Astrocyte of the spinal cord (primary cell): ENCODE data around the gene GPX2.

ENCODE experiments used
- DNase-seq: peaks from one replicate; pipeline ENCODE4 v3.0.0; 2011; ENCODE audit warnings: low read depth, low spot score
- H3K4me3 ChIP-seq: 2 replicates; pipeline ENCODE4 v1.5.1; 2011; ENCODE audit warnings: low read depth, mild to moderate bottlenecking, low read length, moderate library complexity
- CTCF ChIP-seq: IDR thresholded peaks from 2 replicates; pipeline ENCODE4 v1.5.1; 2012; ENCODE audit warnings: low read depth, mild to moderate bottlenecking, low read length, inconsistent platforms
- in situ Hi-C: cut with HindIII; loops from 2 replicates; pipeline ENCODE4 v1.10.0; 2017; ENCODE audit warnings: low sequenced_read_pairs

The GPX2 gene

GRCh38 chr14:64937171-64937820 is 5.2 kb downstream of the GPX2 start:
- no peak for DNase-seq
- TF ChIP-seq CTCF, result no peak
- in situ Hi-C loops, result no loop called here
- H3K4me3 ChIP-seq, result no peak overlapping the region

GRCh38 chr14:64935508-64935907 is 7.0 kb downstream of the GPX2 start:
- no peak overlapping the region for H3K4me3 ChIP-seq
- no peak for TF ChIP-seq CTCF
- in situ Hi-C loops, result no loop called here
- DNase-seq, result no peak

GRCh38 chr14:64934338-64934929 is 8.1 kb downstream of the GPX2 start:
- no peak overlapping the region for H3K4me3 ChIP-seq
- DNase-seq, result no peak
- no peak for TF ChIP-seq CTCF
- in situ Hi-C loops, result no loop called here

GRCh38 chr14:64932231-64932630 is 10.3 kb downstream of the GPX2 start:
- H3K4me3 ChIP-seq, result no peak overlapping the region
- in situ Hi-C loops, result no loop called here
- no peak for DNase-seq
- no peak for TF ChIP-seq CTCF

- no peak for DNase-seq
- H3K4me3 ChIP-seq, result no peak overlapping the region
- in situ Hi-C loops, result no loop called here
- TF ChIP-seq CTCF, result no peak
Measured at GRCh38 chr14:64931123-64931522, 11.4 kb downstream of the GPX2 start.

GRCh38 chr14:64930085-64930843 is 12.3 kb downstream of the GPX2 start:
- in situ Hi-C loops, result no loop called here
- H3K4me3 ChIP-seq, result no peak overlapping the region
- DNase-seq, result no peak
- TF ChIP-seq CTCF, result no peak
